Eye (tissue), 1 donor: ENCODE results near the gene OGA.

Experiments used
- DNase-seq: peaks from one replicate; pipeline ENCODE4 v3.0.0-alpha.2; 2015

Gene OGA

DNA sequence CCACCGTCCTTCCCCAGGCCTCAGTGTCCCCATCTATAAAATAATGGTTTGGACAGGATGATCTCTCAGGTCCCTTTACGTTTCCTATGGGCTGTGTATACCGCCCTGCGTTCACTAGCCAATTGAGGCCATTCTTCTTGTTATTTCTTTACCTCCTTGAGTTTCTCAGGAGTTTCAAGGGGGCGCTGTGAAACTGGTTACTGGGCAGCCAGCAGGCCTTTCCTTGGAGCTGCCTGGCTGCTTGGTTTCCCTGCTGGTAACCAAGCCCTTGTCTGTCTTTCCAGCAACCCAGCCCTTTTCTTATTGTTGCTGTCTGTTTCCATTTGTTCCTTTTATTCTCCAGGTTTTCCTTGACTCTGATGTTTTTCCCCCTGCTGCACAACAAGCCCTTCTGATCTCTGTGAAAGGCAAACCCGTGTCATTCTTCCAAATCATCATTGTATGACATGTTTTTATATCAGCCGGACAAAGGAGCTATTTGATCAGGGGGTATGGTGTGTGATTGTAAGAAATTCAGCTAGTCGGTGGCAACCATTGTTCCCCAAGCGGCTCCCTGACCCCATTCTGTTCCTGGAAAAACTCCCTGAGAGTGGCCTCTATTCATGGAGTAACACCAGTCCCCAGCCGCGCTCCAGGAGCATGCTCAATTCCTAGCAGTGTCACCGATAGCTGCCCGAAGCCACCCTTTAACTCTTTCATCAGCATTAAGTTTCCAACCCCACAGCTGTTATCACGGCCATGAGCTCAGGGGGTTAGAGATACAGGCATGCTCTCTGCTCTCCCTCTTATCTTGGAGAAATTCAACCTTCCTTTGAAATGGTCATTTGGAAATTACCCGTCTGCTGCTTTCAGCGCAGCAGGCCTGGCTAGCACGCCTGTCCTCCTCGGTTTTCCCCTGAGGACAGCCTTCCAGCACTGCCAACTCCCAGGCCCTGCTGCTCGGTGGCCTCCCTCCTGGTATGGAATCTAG is 68.9 kb downstream of the OGA start:
- peak; percentile 65 for DNase-seq

DNA sequence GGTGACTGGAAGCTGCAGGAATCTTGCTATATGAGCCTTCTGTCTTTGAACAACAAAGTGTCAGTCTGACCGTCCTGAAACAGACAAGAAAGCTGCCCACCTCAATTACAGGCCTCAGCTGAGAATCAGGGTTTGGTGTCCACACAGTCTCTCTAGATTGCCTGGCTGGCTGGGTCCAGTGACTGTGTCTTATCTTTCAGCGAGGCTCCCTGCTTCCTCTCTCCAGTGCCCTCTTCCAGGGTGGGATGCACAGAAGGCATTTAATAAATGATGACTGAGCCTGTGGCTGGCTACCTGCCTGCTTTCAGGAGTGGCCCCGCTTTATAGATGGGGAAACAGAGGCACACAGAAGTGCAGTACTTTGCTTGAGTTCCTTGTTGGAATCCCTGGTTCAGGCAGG is 69.7 kb downstream of the OGA start:
- DNase-seq = no peak

DNA sequence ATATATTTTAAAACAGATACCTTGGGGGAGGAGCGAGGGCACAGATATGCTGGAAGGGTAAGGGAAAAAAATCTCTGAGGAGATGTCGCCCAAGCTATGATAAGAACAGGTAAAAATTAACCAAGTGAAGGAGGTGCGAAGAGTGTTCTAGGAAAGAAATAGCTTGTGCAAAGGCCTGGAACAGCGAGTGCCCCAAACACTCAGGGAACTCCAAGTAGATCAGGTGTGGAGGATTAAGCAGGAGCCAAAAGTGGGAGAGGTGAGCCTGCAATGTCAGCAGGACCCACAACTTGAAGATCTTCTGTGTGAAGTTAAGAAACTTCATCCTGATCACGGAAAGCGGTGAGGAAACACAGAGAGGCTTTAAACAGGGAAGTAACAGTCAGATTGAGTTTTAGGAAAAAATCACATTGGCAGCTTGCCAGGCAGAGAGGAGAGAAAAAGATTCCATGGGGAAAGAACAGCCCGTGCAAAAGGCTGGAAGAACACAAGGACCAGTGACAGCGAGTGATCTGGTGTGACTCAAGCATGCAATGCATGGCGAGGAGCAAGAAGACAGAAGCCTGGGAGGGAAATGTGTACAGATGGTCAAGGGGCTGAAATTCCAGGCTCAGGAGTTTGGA is 73.1 kb downstream of the OGA start:
- DNase-seq = no peak

DNA sequence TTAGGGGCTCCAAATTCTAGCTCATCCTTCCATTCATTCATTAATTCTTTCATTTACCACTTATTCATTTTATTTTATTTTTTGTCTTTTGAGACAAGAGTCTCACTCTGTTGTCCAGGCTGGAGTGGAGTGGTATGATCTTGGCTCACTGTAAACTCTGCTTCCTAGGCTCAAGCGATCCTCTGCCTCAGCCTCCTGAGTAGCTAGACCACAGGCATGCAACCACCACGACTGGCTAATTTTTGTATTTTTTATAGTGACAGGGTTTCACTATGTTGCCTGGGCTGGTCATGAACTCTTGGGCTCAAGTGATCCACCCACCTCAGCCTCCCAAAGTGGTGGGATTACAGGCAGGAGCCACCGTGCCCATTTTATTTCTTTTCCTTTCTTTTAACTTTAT is 74.0 kb downstream of the OGA start:
- DNase-seq = no peak

DNA sequence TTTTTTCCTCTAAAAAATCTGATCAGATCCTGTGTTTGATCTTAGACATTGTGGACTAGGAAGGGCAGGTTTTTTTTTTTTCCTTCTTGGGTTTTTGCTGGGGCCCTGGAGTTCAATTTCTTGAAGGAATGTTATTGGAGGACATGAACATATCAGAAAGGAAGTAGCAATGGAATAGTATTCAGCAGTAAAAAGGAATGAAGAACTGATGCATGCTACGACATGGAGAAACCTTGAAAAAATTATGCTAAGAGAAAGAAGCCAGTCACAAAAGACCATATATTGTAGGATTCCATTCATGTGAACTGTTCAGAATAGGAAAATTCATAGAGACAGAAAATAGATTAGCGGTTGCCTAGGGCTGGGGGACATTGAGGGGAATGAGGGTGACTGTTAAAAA is 76.3 kb downstream of the OGA start:
- DNase-seq = no peak

DNA sequence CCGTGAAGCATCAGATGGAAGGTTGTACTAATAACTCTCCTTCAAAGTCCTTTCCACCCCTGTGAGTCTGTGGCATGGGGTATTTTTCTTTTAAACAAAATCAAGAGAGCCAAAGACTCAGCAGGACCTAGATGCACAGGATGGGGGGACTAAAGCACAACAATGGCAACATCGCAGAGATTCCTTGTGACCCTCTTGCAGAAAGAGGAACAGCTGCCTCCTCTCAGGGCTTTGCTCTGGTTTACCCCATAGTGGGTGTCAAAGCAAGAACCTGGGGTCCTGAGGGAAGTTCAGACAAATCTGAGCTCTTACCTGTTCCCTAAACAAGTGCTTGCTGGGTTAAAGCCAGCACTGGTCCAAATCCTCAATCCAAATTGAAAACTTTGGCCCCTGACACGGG is 81.6 kb downstream of the OGA start:
- DNase-seq = no peak
